GM12878 (cell line): Measurements from ENCODE around the gene CPLX4. TPM values are rescaled to one million over a fixed set of nuclear protein-coding genes. Genes with fewer than 3 reads are reported as not detected.

Experiments used
- CBFB ChIP-seq: IDR thresholded peaks from 2 replicates; pipeline ENCODE4 v1.6.1; 2016; ENCODE audit warnings: antibody characterized with exemption, low read depth
- CHD2 ChIP-seq: IDR thresholded peaks from 2 replicates; pipeline ENCODE4 v1.6.1; 2011; ENCODE audit warnings: low read depth, low read length, improper control_type of control experiment, borderline replicate concordance
- CREM ChIP-seq: IDR thresholded peaks from 2 replicates; pipeline ENCODE4 v1.6.1; 2014; ENCODE audit warnings: antibody characterized with exemption, low read depth
- EED ChIP-seq: sonication (generic); IDR thresholded peaks from 2 replicates; pipeline ENCODE4 v1.6.1; 2016; ENCODE audit warnings: antibody characterized with exemption, low read depth
- EZH2 ChIP-seq: IDR thresholded peaks from 2 replicates; pipeline ENCODE4 v1.6.1; 2012; ENCODE audit warnings: low read depth, mild to moderate bottlenecking, control low read depth, inconsistent platforms, low read length, borderline replicate concordance; ENCODE audit not compliant: control insufficient read depth
- IKZF1 ChIP-seq: fragments of 450-650 bp; conservative IDR thresholded peaks from 2 replicates; pipeline ENCODE4 v1.6.1; 2017; ENCODE audit warnings: antibody characterized with exemption, mild to moderate bottlenecking
- IKZF2 ChIP-seq, 2 experiments: fragments of 450-650 bp; IDR thresholded peaks; 2 replicates each; pipeline ENCODE4 v1.6.1; 2017; ENCODE audit warnings: mild to moderate bottlenecking in 2 of 2, moderate library complexity in 2 of 2
- IRF5 ChIP-seq: fragments of 450-650 bp; IDR thresholded peaks from 2 replicates; pipeline ENCODE4 v1.6.1; 2017; ENCODE audit warnings: borderline replicate concordance
- MEF2B ChIP-seq: fragments of 450-650 bp; IDR thresholded peaks from 2 replicates; pipeline ENCODE4 v1.6.1; 2018; ENCODE audit warnings: mild to moderate bottlenecking, moderate library complexity; ENCODE audit not compliant: partially characterized antibody, poor library complexity, severe bottlenecking
- POU2F2 ChIP-seq: IDR thresholded peaks from 3 replicates; pipeline ENCODE4 v1.6.1; 2011; ENCODE audit warnings: low read depth, mild to moderate bottlenecking, low read length, borderline replicate concordance
- RAD51 ChIP-seq: fragments of 450-650 bp; IDR thresholded peaks from 2 replicates; pipeline ENCODE4 v1.6.1; 2016; ENCODE audit warnings: moderate library complexity, mild to moderate bottlenecking, inconsistent platforms
- RCOR1 ChIP-seq: conservative IDR thresholded peaks from 2 replicates; pipeline ENCODE4 v1.6.1; 2012; ENCODE audit warnings: low read depth, low read length, improper control_type of control experiment
- RELB ChIP-seq: fragments of 450-650 bp; IDR thresholded peaks from 2 replicates; pipeline ENCODE4 v1.6.1; 2017; ENCODE audit warnings: low read depth, mild to moderate bottlenecking, moderate library complexity
- RUNX3 ChIP-seq: IDR thresholded peaks from 2 replicates; pipeline ENCODE4 v1.6.1; 2012; ENCODE audit warnings: low read length, inconsistent platforms
- SMC3 ChIP-seq: IDR thresholded peaks from 2 replicates; pipeline ENCODE4 v1.6.1; 2011; ENCODE audit warnings: low read length, improper control_type of control experiment, borderline replicate concordance
- SUZ12 ChIP-seq: fragments of 200-600 bp; sonication (generic); IDR thresholded peaks from one replicate; pipeline ENCODE4 v1.6.1; 2018; ENCODE audit warnings: antibody characterized with exemption, mild to moderate bottlenecking; ENCODE audit not compliant: unreplicated experiment
- TARDBP ChIP-seq: IDR thresholded peaks from 2 replicates; pipeline ENCODE4 v1.6.1; 2016; ENCODE audit warnings: borderline replicate concordance
- USF2 ChIP-seq: IDR thresholded peaks from 2 replicates; pipeline ENCODE4 v1.6.1; 2011; ENCODE audit warnings: low read depth, low read length, improper control_type of control experiment, borderline replicate concordance
- polyA plus RNA-seq, 11 experiments: library from polyadenylated mRNA; depleted of rRNA in 4 of 11; unstranded in 6 of 11; stranded (reverse) in 5 of 11; fragments of >200 nt; fragmentation: Nextera tagmentation in 4 of 11; fragmentation: Illumina TruSeq in 1 of 11; extraction: Ambion mirVana in 4 of 11; extraction: Trizol in 1 of 11; gene quantifications; 1 replicate in 1 of 11; 2 replicates in 10 of 11; pipeline versions ENCODE4 v1.2.1 to v1.2.3, GENCODE V29; 2011 to 2016; ENCODE audit warnings: inconsistent platforms in 2 of 11, missing spikeins in 2 of 11, low read depth in 1 of 11
- total RNA-seq, 4 experiments: library from RNA; depleted of rRNA in 3 of 4; stranded (reverse); fragments of >200 nt in 3 of 4; fragmentation: Illumina TruSeq in 1 of 4; extraction: Trizol in 1 of 4; gene quantifications; 2 replicates each; pipeline versions ENCODE4 v1.2.1 to v1.2.3, GENCODE V29; 2013 to 2021
- TF ChIP-seq, protein P1 (sequence below), 3 experiments: IDR thresholded peaks in 2 of 3; conservative IDR thresholded peaks in 1 of 3; 2 replicates each; pipeline ENCODE4 v1.5.1; 2011; ENCODE audit warnings: low read depth in 3 of 3, low read length in 3 of 3, mild to moderate bottlenecking in 3 of 3, control low read depth in 2 of 3, moderate library complexity in 2 of 3, inconsistent platforms in 1 of 3, mixed read lengths in 1 of 3; ENCODE audit not compliant: control insufficient read depth in 2 of 3, insufficient read depth in 1 of 3; ENCODE audit errors: extremely low read depth in 1 of 3
- TF ChIP-seq, protein P2 (sequence below): IDR thresholded peaks from 2 replicates; pipeline ENCODE4 v1.6.1; 2011; ENCODE audit warnings: low read depth, mild to moderate bottlenecking, low read length, moderate library complexity, borderline replicate concordance; ENCODE audit errors: extremely low read depth

The CPLX4 gene
- total and polyA plus RNA-seq, 10 of the 15 experiments (the other 5 are each of a cell fraction or from before 2014, with no cell fraction given): not detected

DNA sequence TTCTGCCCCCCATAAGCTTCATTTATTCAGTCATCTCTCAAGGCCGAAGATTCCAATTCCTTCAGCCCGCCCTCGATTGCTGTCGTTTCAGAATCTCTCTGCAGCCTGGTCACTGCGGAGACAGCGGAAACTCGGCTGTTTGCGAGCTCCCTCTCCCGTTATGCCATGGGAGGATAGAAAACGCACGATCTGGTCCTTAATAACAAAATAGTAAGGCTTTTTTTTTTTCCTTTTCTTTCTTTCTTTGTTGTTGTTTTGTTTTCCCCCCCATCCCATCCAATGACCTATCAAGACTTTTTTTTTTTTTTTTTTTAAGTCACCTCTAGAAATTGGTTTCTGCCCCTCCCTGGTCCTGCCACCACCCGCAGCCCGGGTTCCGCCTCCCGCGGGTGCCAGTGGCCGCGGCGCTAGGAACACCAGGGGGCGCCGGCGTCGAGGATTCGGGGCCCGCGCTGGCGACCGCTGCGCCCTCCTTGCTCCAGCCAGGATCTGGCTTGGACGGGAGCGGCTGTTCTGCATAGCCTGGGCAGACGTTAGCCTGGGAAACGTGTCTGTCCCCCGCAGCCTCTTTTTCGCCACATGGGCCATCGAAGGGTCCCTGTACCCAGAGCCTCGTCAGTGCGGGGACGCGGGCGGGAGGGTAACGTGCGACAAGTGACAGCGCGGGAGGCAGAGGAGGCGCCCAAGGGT is 10.1 kb downstream of the CPLX4 start (continued):
- TF ChIP-seq RELB (no peak), CHD2 (no peak), EZH2 (no peak), SMC3 (peak; percentile 91), CREM (no peak), TARDBP (no peak), IRF5 (no peak), IKZF2 (IDR thresholded peaks at IDR 0.05) (no peak), MEF2B (no peak), POU2F2 (no peak), USF2 (no peak), RUNX3 (no peak), EED (no peak), SUZ12 (peak; percentile 44), CBFB (no peak), IKZF1 (no peak), RCOR1 (no peak), RAD51 (no peak)
- TF ChIP-seq, protein P1, sequence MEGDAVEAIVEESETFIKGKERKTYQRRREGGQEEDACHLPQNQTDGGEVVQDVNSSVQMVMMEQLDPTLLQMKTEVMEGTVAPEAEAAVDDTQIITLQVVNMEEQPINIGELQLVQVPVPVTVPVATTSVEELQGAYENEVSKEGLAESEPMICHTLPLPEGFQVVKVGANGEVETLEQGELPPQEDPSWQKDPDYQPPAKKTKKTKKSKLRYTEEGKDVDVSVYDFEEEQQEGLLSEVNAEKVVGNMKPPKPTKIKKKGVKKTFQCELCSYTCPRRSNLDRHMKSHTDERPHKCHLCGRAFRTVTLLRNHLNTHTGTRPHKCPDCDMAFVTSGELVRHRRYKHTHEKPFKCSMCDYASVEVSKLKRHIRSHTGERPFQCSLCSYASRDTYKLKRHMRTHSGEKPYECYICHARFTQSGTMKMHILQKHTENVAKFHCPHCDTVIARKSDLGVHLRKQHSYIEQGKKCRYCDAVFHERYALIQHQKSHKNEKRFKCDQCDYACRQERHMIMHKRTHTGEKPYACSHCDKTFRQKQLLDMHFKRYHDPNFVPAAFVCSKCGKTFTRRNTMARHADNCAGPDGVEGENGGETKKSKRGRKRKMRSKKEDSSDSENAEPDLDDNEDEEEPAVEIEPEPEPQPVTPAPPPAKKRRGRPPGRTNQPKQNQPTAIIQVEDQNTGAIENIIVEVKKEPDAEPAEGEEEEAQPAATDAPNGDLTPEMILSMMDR (IDR thresholded peaks at IDR 0.05 in 2 of 3, conservative IDR thresholded peaks at IDR 0.05 in 1 of 3; ENCODE audit: control insufficient read depth in 2 of 3, extremely low read depth in 1 of 3, insufficient read depth in 1 of 3, low read depth in 3 of 3, low read length in 3 of 3): peak; percentile 67 to 83 (median 82)
- TF ChIP-seq, protein P2, sequence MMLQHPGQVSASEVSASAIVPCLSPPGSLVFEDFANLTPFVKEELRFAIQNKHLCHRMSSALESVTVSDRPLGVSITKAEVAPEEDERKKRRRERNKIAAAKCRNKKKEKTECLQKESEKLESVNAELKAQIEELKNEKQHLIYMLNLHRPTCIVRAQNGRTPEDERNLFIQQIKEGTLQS: no peak
